A549 treated with Hydrocortisone at 1 μM for 4 hours (cell line): Measurements from ENCODE around the gene SLC22A17. TPM values are rescaled to one million over a fixed set of nuclear protein-coding genes. Genes with fewer than 3 reads are reported as not detected.

ENCODE experiments used
- total RNA-seq: library from RNA; stranded (reverse); fragments of 200-300 nt; extraction: Qiagen RNA extraction; gene quantifications from 5 replicates; pipeline ENCODE4 v1.2.3, GENCODE V29; 2022

Gene SLC22A17
- 5.8 to 7.4 TPM (median 6.1 TPM) in 5 replicates for total RNA-seq

GRCh38 chr14:23352506-23353432 is at the start of gene SLC22A17:
SLC22A17 (minus strand) TSS chr14:23352887.

GRCh38 chr14:23376482-23377197 is 24.0 kb upstream of the SLC22A17 start, which contains the start of gene CMTM5:
CMTM5 (plus strand) TSS chr14:23377046; CDS start chr14:23377252, 206 bp downstream.

DNA sequence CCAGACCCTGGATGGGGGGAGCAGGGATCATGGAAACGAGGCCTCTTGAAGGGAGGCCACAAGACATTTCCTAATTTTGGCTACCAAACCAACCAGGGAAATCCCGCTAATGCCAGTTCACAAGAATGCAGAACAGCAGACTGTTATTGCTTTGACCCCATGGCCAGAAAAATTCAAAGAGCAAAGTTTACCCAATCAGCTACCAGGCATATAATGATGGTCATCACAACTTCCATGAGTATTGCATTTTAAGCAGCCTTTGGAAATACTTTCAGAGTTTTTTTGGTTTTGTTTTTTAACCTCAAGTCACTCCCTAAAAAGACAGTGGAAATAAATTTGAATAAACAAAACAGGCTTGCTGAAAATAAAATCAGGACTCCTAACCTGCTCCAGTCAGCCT is 19.8 kb upstream of the SLC22A17 start, which contains the start of gene IL25:
TSS of gene IL25 (plus strand) at position 301 of the 400 bp plus-strand sequence.

DNA sequence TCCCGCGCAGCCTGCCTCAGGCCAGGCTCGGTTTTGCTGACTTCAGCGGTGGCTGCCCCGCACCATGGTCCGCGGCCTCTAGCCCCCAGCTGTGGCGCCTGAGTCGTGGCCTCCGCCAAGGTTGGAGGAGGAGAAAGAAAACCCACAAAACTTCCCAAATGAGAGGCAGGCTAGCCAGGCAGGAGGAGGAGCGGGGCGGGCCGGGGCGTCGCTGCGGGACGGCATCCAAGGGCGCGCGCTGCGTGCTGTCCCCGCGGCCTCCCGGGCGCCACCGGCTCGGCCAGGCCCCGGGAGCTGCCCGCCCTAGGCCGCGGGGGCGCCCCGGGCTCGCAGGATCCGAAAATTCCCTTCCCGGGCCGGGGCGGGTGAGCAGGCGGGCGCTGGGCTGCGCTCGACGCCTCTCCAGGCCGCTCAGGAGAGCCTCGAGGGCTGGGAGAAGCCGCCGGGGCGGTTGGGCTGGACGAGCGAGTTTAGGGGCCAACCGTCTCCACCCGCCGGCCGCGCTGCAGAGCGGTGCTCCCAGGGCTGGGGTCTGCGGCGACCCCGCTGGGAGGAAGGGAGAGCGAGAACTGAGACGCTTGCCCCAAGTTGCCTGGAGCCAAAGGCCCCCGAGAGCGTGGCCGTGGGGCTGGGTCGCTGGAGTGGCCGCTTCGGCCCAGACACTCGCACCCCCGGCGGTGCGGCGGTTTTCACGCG is 12.5 kb upstream of the SLC22A17 start, which contains the start of gene EFS:
TSS of gene EFS (minus strand) at position 137 of the 696 bp plus-strand sequence. CDS start 147 bp downstream, outside the sequence.

DNA sequence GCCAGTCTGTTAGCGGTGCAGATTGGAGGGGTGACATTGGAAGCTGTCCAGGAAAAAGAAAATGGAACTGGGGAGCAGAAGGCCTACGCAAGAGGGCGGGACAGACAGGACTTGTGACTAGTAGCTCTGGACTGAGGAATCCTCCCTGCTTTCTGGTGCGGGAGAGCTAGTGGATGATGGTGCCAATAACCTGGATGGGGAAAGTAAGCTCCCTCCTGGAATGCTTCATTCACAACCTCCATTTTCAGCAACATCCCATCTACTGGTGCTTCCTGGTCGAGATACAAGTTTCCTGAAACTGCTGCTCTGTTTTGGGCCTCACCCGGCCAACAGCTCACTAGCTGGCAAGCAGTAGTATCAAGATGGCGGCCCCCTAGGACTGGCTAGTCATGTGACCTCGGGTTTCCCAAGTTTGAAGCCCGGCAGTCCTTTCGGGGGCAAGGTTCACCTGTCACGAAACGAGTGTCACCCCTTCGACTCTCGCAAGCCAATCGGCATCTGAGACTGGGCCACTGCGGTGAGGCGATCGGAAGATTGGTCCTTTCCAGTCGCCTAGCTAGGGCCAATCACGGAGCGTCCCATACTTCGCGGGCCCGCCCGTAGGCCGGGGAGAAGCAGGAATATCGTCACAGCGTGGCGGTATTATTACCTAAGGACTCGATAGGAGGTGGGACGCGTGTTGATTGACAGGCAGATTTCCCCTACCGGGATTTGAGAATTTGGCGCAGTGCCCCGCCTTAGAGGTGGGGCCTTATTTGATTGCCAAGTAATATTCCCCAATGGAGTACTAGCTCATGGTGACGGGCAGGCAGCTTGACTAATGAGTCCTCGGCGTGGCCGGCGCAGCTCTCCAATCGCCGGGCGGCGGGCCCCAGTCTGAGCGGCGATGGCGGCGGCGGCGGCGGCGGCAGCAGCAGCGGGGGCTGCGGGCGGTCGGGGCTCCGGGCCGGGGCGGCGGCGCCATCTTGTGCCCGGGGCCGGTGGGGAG is 31.8 kb downstream of the SLC22A17 start, which contains the start of gene PABPN1:
TSS of gene PABPN1 (plus strand) at position 874 of the 988 bp plus-strand sequence. CDS start at position 887, 13 bp downstream.

GRCh38 chr14:23306412-23307145 is 46.1 kb downstream of the SLC22A17 start, which contains the start of gene BCL2L2:
BCL2L2 (plus strand) TSS chr14:23306833; CDS start chr14:23307768, 935 bp downstream.

GRCh38 chr14:23302290-23303225 is 50.1 kb downstream of the SLC22A17 start, which contains the start of gene PPP1R3E:
PPP1R3E (minus strand) TSS chr14:23302859; CDS start chr14:23302576, 283 bp downstream.

Other genes starting within 250 kb of the SLC22A17 start
- not detected in 5 replicates for gene CIROP, start 247.9 kb downstream of the SLC22A17 start, total RNA-seq
- gene CEBPE, start 233.6 kb downstream of the SLC22A17 start, total RNA-seq: 0.07 to 0.08 TPM in 2 of 5 replicates, not detected in the others
- gene SLC7A8, start 169.2 kb downstream of the SLC22A17 start, total RNA-seq: 1.7 to 3.5 TPM (median 1.8 TPM) in 5 replicates
- gene RNF212B, start 115.0 kb downstream of the SLC22A17 start, total RNA-seq: not detected in 5 replicates
- gene HOMEZ, start 66.8 kb downstream of the SLC22A17 start, total RNA-seq: 6.5 to 8.9 TPM (median 8.5 TPM) in 5 replicates
- gene PPP1R3E, start 50.0 kb downstream of the SLC22A17 start, total RNA-seq: 3.3 to 3.9 TPM (median 3.4 TPM) in 5 replicates
- gene BCL2L2, start 46.1 kb downstream of the SLC22A17 start, total RNA-seq: 15.8 to 21.2 TPM (median 18.0 TPM) in 5 replicates
- gene PABPN1, start 31.4 kb downstream of the SLC22A17 start, total RNA-seq: 139 to 150 TPM (median 142 TPM) in 5 replicates
- not detected in 5 replicates for gene EFS, start 12.3 kb upstream of the SLC22A17 start, total RNA-seq
- not detected in 5 replicates for gene IL25, start 19.9 kb upstream of the SLC22A17 start, total RNA-seq
- gene CMTM5, start 24.2 kb upstream of the SLC22A17 start, total RNA-seq: not detected in 5 replicates
- gene MYH6, start 55.4 kb upstream of the SLC22A17 start, total RNA-seq: 0.03 to 0.16 TPM (median 0.12 TPM) in 5 replicates
- gene MYH7, start 82.8 kb upstream of the SLC22A17 start, total RNA-seq: 0.01 TPM in 1 of 5 replicates, not detected in the others
- gene NGDN, start 116.8 kb upstream of the SLC22A17 start, total RNA-seq: 59.7 to 66.1 TPM (median 62.3 TPM) in 5 replicates
- 0.73 to 1.1 TPM (median 0.82 TPM) in 5 replicates for gene ZFHX2, start 198.9 kb upstream of the SLC22A17 start, total RNA-seq
- 11.5 to 16.5 TPM (median 13.3 TPM) in 5 replicates for gene THTPA, start 203.4 kb upstream of the SLC22A17 start, total RNA-seq
- 37.6 to 51.5 TPM (median 41.7 TPM) in 5 replicates for gene AP1G2, start 214.9 kb upstream of the SLC22A17 start, total RNA-seq
- gene JPH4, start 225.9 kb upstream of the SLC22A17 start, total RNA-seq: 0.06 to 0.10 TPM (median 0.08 TPM) in 5 replicates